Right kidney (tissue), 1 donor: ENCODE data around the gene SMG5.

Experiments
- DNase-seq: peaks from one replicate; pipeline ENCODE4 v3.0.0-alpha.2; 2016

Gene SMG5

DNA sequence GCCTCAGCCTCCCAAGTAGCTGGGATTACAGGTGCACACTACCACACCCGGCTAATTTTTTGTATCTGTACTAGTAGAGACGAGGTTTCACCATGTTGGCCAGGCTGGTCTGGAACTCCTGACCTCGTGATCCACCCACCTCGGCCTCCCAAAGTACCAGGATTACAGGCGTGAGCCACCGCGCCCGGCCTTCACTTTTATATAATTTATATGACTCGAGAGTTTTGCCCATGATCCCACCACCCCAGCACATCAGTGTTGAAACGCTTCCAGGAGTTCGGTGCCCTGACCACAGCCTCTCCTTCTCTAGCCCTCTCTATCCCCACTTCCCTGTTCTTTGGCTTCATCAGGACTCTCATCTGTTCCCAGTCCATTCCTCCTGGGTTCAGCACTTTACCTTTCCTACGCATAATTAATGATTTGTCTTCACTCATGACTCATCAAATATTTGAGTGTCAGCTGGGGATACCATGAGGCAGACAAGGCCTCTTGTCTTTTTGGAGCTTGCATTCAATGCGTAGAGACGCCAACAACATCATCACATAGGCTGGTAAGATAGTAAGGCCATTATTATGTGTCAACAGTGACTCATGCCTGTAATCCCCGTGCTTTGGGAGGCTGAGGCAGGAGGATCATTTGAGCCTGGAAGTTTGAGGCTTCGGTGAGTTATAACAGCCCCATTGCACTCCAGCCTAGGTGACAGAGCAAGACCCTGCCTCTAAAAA is 68.4 kb downstream of the SMG5 start:
- no peak for DNase-seq

DNA sequence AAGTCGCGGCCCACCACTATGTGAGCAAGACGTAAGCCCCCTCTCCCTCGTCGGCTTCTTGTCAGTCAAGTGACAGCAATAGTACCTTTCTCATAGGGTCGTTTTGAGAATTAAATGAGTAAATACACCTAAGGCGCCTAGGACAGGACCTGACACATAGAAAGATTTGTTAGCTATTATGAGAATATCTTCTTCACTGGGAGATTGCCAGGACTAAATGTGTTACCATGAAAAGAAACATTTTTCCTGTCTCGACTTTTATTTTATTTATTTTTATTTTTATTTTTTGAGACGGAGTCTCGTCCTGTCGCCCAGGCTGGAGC is 69.0 kb downstream of the SMG5 start:
- DNase-seq: no peak

DNA sequence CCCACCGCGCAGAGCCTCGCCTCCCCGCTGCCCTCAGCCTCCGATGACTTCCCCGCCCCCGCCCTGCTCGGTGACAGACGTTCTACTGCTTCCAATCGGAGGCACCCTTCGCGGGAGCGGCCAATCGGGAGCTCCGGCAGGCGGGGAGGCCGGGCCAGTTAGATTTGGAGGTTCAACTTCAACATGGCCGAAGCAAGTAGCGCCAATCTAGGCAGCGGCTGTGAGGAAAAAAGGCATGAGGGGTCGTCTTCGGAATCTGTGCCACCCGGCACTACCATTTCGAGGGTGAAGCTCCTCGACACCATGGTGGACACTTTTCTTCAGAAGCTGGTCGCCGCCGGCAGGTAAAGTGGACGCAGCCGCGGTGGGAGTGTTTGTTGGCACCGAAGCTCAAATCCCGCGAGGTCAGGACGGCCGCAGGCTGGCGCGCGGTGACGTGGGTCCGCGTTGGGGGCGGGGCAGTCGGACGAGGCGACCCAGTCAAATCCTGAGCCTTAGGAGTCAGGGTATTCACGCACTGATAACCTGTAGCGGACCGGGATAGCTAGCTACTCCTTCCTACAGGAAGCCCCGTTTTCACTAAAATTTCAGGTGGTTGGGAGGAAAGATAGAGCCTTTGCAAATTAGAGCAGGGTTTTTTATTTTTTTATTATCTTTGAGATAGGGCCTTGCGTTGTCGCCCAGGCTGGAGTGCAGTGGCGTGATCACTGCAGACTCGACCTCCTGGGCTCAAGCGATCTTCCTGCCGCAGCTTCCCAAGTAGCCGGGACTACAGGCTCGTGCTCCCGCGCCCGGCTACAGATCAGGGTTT is 69.6 kb downstream of the SMG5 start, which contains the start of gene PMF1:
Gene PMF1, plus strand, starts transcription at position 175 of the 811 bp plus-strand sequence. Its CDS starts 9 bp downstream, at position 184.
- peak; percentile 100 for DNase-seq

DNA sequence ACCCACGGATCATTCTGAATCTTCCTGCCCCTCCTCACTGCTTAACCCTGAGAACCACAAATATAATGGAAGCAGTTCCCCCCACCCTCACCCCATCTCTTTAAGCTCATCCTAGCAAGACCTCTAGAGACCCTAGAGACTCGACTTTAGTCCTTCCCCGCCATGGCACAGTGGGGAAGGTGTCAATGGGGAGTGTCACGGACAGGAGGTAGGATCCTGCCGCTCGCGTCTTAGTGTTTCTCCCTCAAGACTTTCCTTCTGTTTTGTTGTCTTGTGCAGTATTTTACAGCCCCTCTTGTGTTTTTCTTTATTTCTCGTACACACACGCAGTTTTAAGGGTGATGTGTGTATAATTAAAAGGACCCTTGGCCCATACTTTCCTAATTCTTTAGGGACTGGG is 70.5 kb downstream of the SMG5 start:
- no peak for DNase-seq

DNA sequence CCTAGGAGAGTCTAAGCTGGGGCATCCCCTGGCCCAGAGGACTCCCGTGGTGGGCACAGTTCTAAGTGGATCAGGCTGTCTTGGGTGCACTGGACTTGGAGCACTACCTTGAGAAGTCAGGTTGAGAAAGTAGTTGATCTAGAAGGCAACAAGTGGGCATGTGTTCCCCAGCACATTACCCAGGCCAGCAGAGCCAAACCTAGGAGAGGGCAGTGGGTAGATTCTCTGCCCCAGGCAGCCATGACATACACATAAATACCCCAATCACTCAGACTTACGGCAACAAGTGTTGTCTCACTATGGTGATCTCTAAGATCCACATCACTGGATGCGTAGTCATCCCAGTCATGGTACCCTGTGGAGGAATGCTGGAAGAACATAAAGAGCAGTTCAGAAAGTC is 71.4 kb downstream of the SMG5 start:
- DNase-seq: no peak

DNA sequence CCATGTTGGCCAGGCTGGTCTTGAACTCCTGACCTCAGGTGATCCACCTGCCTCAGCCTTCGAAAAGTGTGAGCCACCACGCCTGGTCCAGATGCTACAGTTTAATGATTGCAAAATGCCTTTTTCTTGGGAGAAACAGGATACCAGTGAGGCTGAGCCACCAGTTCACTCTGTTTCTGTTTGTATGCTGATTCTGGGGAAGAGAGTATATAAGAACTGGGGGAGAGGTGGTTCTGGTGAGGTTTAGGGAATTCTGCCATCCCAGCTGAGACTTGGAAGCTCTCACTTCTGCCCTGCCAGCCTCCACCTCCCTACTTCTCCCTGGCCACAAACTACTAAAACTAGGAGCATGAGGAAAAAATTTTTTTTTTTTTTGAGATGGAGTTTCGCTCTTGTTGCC is 77.9 kb downstream of the SMG5 start:
- DNase-seq: no peak

DNA sequence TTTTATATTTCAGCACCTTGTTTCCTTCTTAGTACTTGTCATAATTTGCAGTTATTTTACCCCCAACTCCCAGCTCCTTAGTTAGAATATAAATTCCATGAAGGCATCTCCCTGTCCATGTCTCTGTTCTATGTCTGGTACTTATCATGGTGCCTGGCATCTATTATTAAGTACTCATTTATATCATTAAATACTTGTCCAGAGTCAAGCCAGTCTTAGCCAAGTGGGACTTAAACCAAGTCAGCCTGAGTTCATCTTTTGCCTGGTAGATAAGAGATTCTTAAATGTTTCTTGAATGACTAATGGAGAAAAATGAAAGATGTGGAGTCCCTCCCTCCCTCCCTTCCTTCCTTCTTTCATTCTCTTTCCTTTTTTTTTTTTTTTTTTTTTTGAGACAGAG is 79.3 kb downstream of the SMG5 start:
- no peak for DNase-seq

DNA sequence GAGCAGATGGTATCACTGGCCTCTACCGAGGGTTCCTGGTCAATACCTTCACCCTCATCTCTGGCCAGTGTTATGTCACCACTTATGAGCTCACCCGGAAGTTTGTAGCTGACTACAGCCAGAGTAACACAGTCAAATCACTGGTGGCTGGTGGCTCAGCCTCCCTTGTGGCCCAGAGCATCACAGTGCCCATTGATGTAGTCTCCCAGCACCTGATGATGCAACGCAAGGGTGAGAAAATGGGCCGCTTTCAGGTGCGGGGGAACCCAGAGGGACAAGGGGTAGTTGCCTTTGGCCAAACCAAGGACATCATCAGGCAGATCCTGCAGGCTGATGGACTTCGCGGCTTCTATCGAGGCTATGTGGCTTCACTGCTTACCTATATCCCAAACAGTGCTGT is 82.6 kb downstream of the SMG5 start:
- DNase-seq: no peak
